H1 (cell line): Measurements from ENCODE around the gene VWA1. TPM values are rescaled to one million over a fixed set of nuclear protein-coding genes. Genes with fewer than 3 reads are reported as not detected.
A peak's percentile ranks its signal among the peaks of the same experiment; 100 is the strongest.

Source experiments
- CTCF ChIA-PET: fragments of 300-600 bp; sonication (Branson Sonifier 250); formaldehyde crosslinking; loops from one replicate; lab custom pipeline; 2021; ENCODE audit not compliant: partially characterized antibody; lab: Charles Lee
- POLR2A ChIA-PET: fragments of 300-600 bp; sonication (Branson Sonifier 250); formaldehyde crosslinking; loops from one replicate; lab custom pipeline; 2021; ENCODE audit warnings: inconsistent platforms; ENCODE audit not compliant: partially characterized antibody; lab: Charles Lee
- DNase-seq, 2 experiments: peaks; one replicate each; pipeline versions ENCODE4 v3.0.0 to v3.0.0-alpha.2; 2010 to 2022; ENCODE audit warnings: low spot score in 2 of 2, low read depth in 1 of 2, mixed read lengths in 1 of 2
- FAIRE-seq: peaks from 2 replicates; lab custom pipeline; 2011; peaks lifted over from hg19 to GRCh38; lab: Jason Lieb, UNC
- H2AFZ ChIP-seq: 2 replicates; pipeline ENCODE4 v1.8.1; 2012; ENCODE audit warnings: low read length, inconsistent platforms
- H2AK5ac ChIP-seq: 2 replicates; pipeline ENCODE4 v1.6.1; 2013; ENCODE audit warnings: low read depth, low read length
- H2BK120ac ChIP-seq: replicated peaks from 2 replicates; pipeline ENCODE3; 2013; ENCODE audit warnings: low read depth, low read length, inconsistent platforms
- H2BK12ac ChIP-seq: 2 replicates; pipeline ENCODE4 v1.6.1; 2013; ENCODE audit warnings: low read depth, low read length
- H2BK15ac ChIP-seq: 2 replicates; pipeline ENCODE4 v1.6.1; 2013; ENCODE audit warnings: low read length
- H2BK20ac ChIP-seq: 2 replicates; pipeline ENCODE4 v1.6.1; 2013; ENCODE audit warnings: low read length
- H2BK5ac ChIP-seq: 2 replicates; pipeline ENCODE4 v1.6.1; 2013; ENCODE audit warnings: low read depth, low read length
- H3K14ac ChIP-seq: 2 replicates; pipeline ENCODE4 v1.6.1; 2013; ENCODE audit warnings: inconsistent platforms; ENCODE audit not compliant: insufficient read length
- H3K18ac ChIP-seq: 2 replicates; pipeline ENCODE4 v1.6.1; 2013; ENCODE audit warnings: low read length; ENCODE audit errors: extremely low read depth
- H3K23ac ChIP-seq: 2 replicates; pipeline ENCODE4 v1.6.1; 2013; ENCODE audit warnings: inconsistent platforms; ENCODE audit not compliant: insufficient read length
- H3K23me2 ChIP-seq: 2 replicates; pipeline ENCODE4 v1.6.1; 2013; ENCODE audit warnings: low read depth, low read length
- H3K27ac ChIP-seq: 2 replicates; pipeline ENCODE4 v1.6.1; 2011; ENCODE audit warnings: low read depth, low read length, inconsistent platforms
- H3K27me3 ChIP-seq, 4 experiments: replicated peaks in 1 of 4; 1 replicate in 1 of 4; 2 replicates in 3 of 4; pipeline versions ENCODE4 v1.6.1 to v1.8.1; 2011 to 2013; ENCODE audit warnings: low read length in 3 of 4, mild to moderate bottlenecking in 3 of 4, inconsistent platforms in 2 of 4, mixed read lengths in 2 of 4, moderate library complexity in 1 of 4; ENCODE audit not compliant: control insufficient read depth in 3 of 4, insufficient read depth in 3 of 4; ENCODE audit errors: extremely low read depth in 1 of 4
- H3K36me3 ChIP-seq, 4 experiments: 2 replicates each; pipeline versions ENCODE4 v1.6.1 to v1.8.1; 2011 to 2013; ENCODE audit warnings: mild to moderate bottlenecking in 4 of 4, low read length in 3 of 4, moderate library complexity in 2 of 4, control low read depth in 1 of 4, inconsistent platforms in 1 of 4; ENCODE audit not compliant: insufficient read depth in 4 of 4, control insufficient read depth in 2 of 4
- H3K4ac ChIP-seq: replicated peaks from 2 replicates; pipeline ENCODE3; 2013; ENCODE audit warnings: low read length, low read depth, mixed read lengths, inconsistent platforms; ENCODE audit not compliant: insufficient read length
- H3K4me1 ChIP-seq, 4 experiments: replicated peaks in 1 of 4; 1 replicate in 1 of 4; 2 replicates in 3 of 4; pipeline versions ENCODE4 v1.6.1 to v1.8.1; 2011 to 2013; ENCODE audit warnings: low read length in 3 of 4, inconsistent platforms in 2 of 4, mixed read lengths in 1 of 4; ENCODE audit not compliant: insufficient read depth in 4 of 4, control insufficient read depth in 3 of 4
- H3K4me2 ChIP-seq, 2 experiments: 2 replicates each; pipeline versions ENCODE4 v1.6.1 to v1.8.1; 2011 to 2013; ENCODE audit warnings: low read depth in 2 of 2, low read length in 2 of 2, control low read depth in 1 of 2, inconsistent platforms in 1 of 2, mild to moderate bottlenecking in 1 of 2; ENCODE audit not compliant: insufficient read depth in 1 of 2
- H3K4me3 ChIP-seq, 4 experiments: fragments of 200-600, 300-600 bp in 1 of 4; sonication (generic), shearing (Covaris generic), sonication (Bioruptor Twin) in 1 of 4; 2 replicates each; pipeline versions ENCODE4 v1.5.1 to v1.8.1; 2011 to 2016; ENCODE audit warnings: low read length in 4 of 4, low read depth in 3 of 4, control low read depth in 2 of 4, inconsistent platforms in 2 of 4, mild to moderate bottlenecking in 2 of 4, mixed read lengths in 1 of 4, moderate library complexity in 1 of 4; ENCODE audit not compliant: insufficient read depth in 2 of 4; ENCODE audit errors: extremely low read depth in 1 of 4
- H3K56ac ChIP-seq: replicated peaks from 2 replicates; pipeline ENCODE3; 2013; ENCODE audit warnings: low read depth, mild to moderate bottlenecking, mixed read lengths, low read length, inconsistent platforms; ENCODE audit not compliant: insufficient read length
- H3K79me1 ChIP-seq: 2 replicates; pipeline ENCODE4 v1.6.1; 2013; ENCODE audit warnings: low read depth, low read length, control low read depth
- H3K79me2 ChIP-seq, 2 experiments: 2 replicates each; pipeline versions ENCODE4 v1.6.1 to v1.8.1; 2012 to 2013; ENCODE audit warnings: low read length in 2 of 2, mild to moderate bottlenecking in 2 of 2, inconsistent platforms in 1 of 2; ENCODE audit not compliant: insufficient read depth in 2 of 2, control insufficient read depth in 1 of 2
- H3K9ac ChIP-seq, 4 experiments: replicated peaks in 1 of 4; 1 replicate in 1 of 4; 2 replicates in 3 of 4; pipeline versions ENCODE4 v1.6.1 to v1.8.1; 2011 to 2013; ENCODE audit warnings: low read depth in 3 of 4, low read length in 3 of 4, control low read depth in 2 of 4, mild to moderate bottlenecking in 2 of 4, moderate library complexity in 2 of 4, inconsistent platforms in 1 of 4; ENCODE audit errors: extremely low read depth in 1 of 4
- H3K9me3 ChIP-seq, 2 experiments: 2 replicates each; pipeline versions ENCODE4 v1.6.1 to v1.8.1; 2012 to 2013; ENCODE audit warnings: mild to moderate bottlenecking in 2 of 2, moderate library complexity in 2 of 2, control low read depth in 1 of 2, inconsistent platforms in 1 of 2, low read depth in 1 of 2, low read length in 1 of 2, mixed read lengths in 1 of 2; ENCODE audit not compliant: insufficient read depth in 2 of 2
- H4K20me1 ChIP-seq, 2 experiments: replicated peaks in 1 of 2; 2 replicates each; pipeline versions ENCODE3 to v1.8.1; 2011 to 2013; ENCODE audit warnings: inconsistent platforms in 2 of 2, low read length in 2 of 2, mild to moderate bottlenecking in 1 of 2; ENCODE audit not compliant: insufficient read depth in 2 of 2, control insufficient read depth in 1 of 2
- H4K5ac ChIP-seq: 2 replicates; pipeline ENCODE4 v1.6.1; 2013; ENCODE audit warnings: low read length, low read depth, mixed read lengths, inconsistent platforms; ENCODE audit not compliant: insufficient read length
- H4K8ac ChIP-seq: 2 replicates; pipeline ENCODE4 v1.8.0; 2013; ENCODE audit warnings: mild to moderate bottlenecking, moderate library complexity, low read length, inconsistent platforms; ENCODE audit not compliant: insufficient read depth; ENCODE audit errors: extremely low read depth
- H4K91ac ChIP-seq: replicated peaks from 2 replicates; pipeline ENCODE3; 2013; ENCODE audit warnings: low read length, mixed read lengths, inconsistent platforms; ENCODE audit not compliant: insufficient read length
- WGBS, 2 experiments: shearing (Covaris generic) in 1 of 2; methylation state at CpG; one replicate each; pipeline versions ENCODE4 v1.1.6 to v1.1.7; 2013 to 2015; ENCODE audit warnings: low lambda C conversion rate in 2 of 2, mixed read lengths in 2 of 2, inconsistent platforms in 1 of 2, low coverage in 1 of 2, missing lambda C conversion rate in 1 of 2; ENCODE audit not compliant: insufficient replicate concordance in 2 of 2, insufficient coverage in 1 of 2, insufficient read length in 1 of 2; ENCODE audit errors: extremely low coverage in 1 of 2, missing lambda C conversion rate in 1 of 2; 5-methylcytosine and 5-hydroxymethylcytosine counted together
- polyA plus RNA-seq, 7 experiments: library from polyadenylated mRNA; depleted of rRNA in 3 of 7; stranded (reverse) in 5 of 7; unstranded in 2 of 7; fragments of >200 nt in 5 of 7; fragments of 200-250 nt in 2 of 7; gene quantifications; 1 replicate in 5 of 7; 2 replicates in 1 of 7; 4 replicates in 1 of 7; pipeline versions ENCODE4 v1.2.1 to v1.2.3, GENCODE V29; 2011 to 2013; ENCODE audit warnings: missing spikeins in 2 of 7, mixed read lengths in 2 of 7
- total RNA-seq: library from RNA; stranded (reverse); fragmentation: NEBNext Ultra II Directional; extraction: Animal tissue kit (Norgen Biotek cat#: 25700); gene quantifications from 2 replicates; pipeline ENCODE4 v1.2.1, GENCODE V29; 2021

Gene VWA1
- total and polyA plus RNA-seq, 2 of the 8 experiments (the other 6 are each of a cell fraction or from before 2014, with no cell fraction given): 16.0 to 36.6 TPM

GRCh38 chr1:1430114-1430982, 5.1 kb upstream of the VWA1 start:
- Histone ChIP-seq H3K36me3 (no peaks in the 10 kb centered on the region; a peak in 1 of 8 replicates), H2BK120ac (no peak overlapping the region), H2BK5ac (no peak overlapping the region), H2AFZ (no peak overlapping the region), H3K4ac (peak overlapping the region; percentile 57), H3K4me3 (peak overlapping the region in 1 of 4 experiments; percentile 26; a peak in 1 of 8 replicates), H3K23ac (no peak overlapping the region), H3K14ac (no peak overlapping the region), H3K4me2 (peak overlapping the region; percentile 14 to 41; a peak in 2 of 4 replicates), H2BK12ac (peak overlapping the region; percentile 13; the same call in 1 of the 2 replicates), H4K5ac (peak overlapping the region; percentile 61), H3K18ac (peak overlapping the region; percentile 75; the same call in 1 of the 2 replicates), H3K79me1 (no peaks in the 10 kb centered on the region), H3K9me3 (peaks cover 0 to 3% of the 10 kb centered on the region in 2 experiments; a peak in 1 of 4 replicates), H3K79me2 (no peaks in the 10 kb centered on the region), H4K20me1 (no peaks in the 10 kb centered on the region), H3K56ac (peak overlapping the region; percentile 32), H2AK5ac (no peak overlapping the region), H3K27me3 (no peaks in the 10 kb centered on the region), H3K4me1 (peaks cover 0 to 62% (median 47%) of the 10 kb centered on the region in 4 experiments; a peak in 6 of 7 replicates), H4K91ac (peak overlapping the region; percentile 10), H2BK15ac (no peak overlapping the region), H4K8ac (peak overlapping the region; percentile 90), H3K27ac (0 out of 2 replicates have a peak overlapping the region, but pooled peaks have one; percentile 19), H3K9ac (no peak overlapping the region; a peak in 1 of 7 replicates), H2BK20ac (no peak overlapping the region), H3K23me2 (peaks cover 18% of the 10 kb centered on the region; the same call in 1 of the 2 replicates)
- WGBS, 2 experiments: 64% methylated on average over 23 of the region's 35 CpGs; no CpG with 5 or more reads in 1 of the 2 experiments
- DNase-seq: peak in 1 of 2 experiments; percentile 78
- FAIRE-seq: no peak
- POLR2A ChIA-PET: interaction anchor here (0.7 to 22.9 kb wide), 12 partner anchors 8 to 145 kb away, joined by 3 to 515 read pairs (median 3); partner anchors contain the start of genes ANKRD65, CCNL2 and MRPL20
- CTCF ChIA-PET: interaction anchor here (0.7 to 4.4 kb wide), 9 partner anchors 10 to 236 kb away, joined by 3 to 36 read pairs (median 4); partner anchors contain the start of gene ANKRD65
